AG04450 (cell line): ENCODE data around the gene ACVR1B. TPM values are rescaled to one million over a fixed set of nuclear protein-coding genes. Genes with fewer than 3 reads are reported as not detected.

ENCODE experiments used
- CTCF ChIA-PET: fragments of 300-600, 350-600 bp; formaldehyde crosslinking; extraction: SDS; loops from one replicate; lab custom pipeline; 2022; ENCODE audit warnings: antibody characterized with exemption, inconsistent platforms; lab: Charles Lee
- POLR2A ChIA-PET: fragments of 350-600 bp; formaldehyde crosslinking; extraction: SDS; loops from one replicate; lab custom pipeline; 2021; ENCODE audit warnings: antibody characterized with exemption, inconsistent platforms; lab: Yijun Ruan, JAX
- DNase-seq: peaks from one replicate; pipeline ENCODE4 v3.0.0-alpha.2; 2011; ENCODE audit warnings: low read depth, low spot score
- H3K27ac ChIP-seq: one replicate; pipeline ENCODE4 v1.5.1; 2012; ENCODE audit warnings: low read depth, low read length, control low read depth
- H3K27me3 ChIP-seq: one replicate; pipeline ENCODE4 v1.6.0; 2012; ENCODE audit warnings: low read length; ENCODE audit not compliant: control insufficient read depth, insufficient read depth
- H3K4me3 ChIP-seq: 2 replicates; pipeline ENCODE4 v1.5.1; 2011; ENCODE audit warnings: mild to moderate bottlenecking, low read depth, low read length, control low read depth
- H3K9me3 ChIP-seq: 2 replicates; pipeline ENCODE4 v1.5.1; 2012; ENCODE audit warnings: low read length; ENCODE audit not compliant: control insufficient read depth, insufficient read depth
- polyA plus RNA-seq: library from polyadenylated mRNA; depleted of rRNA; stranded (reverse); fragments of >200 nt; gene quantifications from 2 replicates; pipeline ENCODE4 v1.2.3, GENCODE V29; 2011
- TF ChIP-seq, protein P1 (sequence below): IDR thresholded peaks from 2 replicates; pipeline ENCODE4 v1.5.1; 2011; ENCODE audit warnings: low read depth, low read length, control low read depth, inconsistent platforms

ACVR1B gene
- polyA plus RNA-seq, 1 experiment: 16.4 TPM

DNA sequence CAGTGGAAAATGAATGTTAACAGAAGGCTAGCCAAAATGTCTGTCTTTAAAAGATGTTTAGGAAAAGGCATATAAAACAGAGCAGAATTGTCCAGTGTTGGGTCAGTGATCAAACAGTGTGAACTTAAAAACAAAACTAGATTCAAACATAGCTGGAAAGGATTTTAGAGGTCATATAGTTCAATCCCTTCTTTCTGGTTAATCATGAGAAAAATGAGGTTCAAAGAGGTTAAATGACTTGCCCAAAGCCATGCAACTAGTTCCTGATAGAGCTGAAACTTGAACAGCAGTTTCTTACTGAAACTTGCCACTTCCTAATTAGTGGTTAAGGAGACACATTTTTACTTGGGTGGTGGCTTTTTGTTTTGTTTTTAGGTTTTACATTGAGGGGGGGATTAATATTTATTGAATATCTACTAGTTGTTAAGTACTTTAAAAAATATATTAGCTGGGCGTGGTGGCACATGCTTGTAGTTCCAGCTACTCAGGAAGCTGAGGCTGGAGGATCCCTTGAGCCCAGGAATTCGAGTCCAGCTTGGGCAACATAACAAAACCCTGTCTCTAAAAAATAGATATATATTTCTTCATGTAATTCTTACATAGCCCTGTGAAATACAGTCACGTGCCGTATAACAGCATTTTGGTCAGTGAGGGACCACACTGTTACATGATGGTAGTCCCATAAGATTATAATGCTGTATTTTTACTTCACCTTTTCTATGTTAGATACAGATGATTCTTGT, 20.4 kb downstream of the ACVR1B start:
- ChIA-PET CTCF (interaction anchor here (0.8 to 3.2 kb wide), 8 partner anchors 9 to 78 kb away, joined by 4 to 24 read pairs (median 9); no protein-coding TSS in a partner anchor), POLR2A (no interaction called here)
- Histone ChIP-seq H3K27me3 (no peaks in the 10 kb centered on the region), H3K4me3 (no peak overlapping the region), H3K27ac (no peak overlapping the region), H3K9me3 (no peaks in the 10 kb centered on the region)
- no peak for DNase-seq
- TF ChIP-seq, protein P1, sequence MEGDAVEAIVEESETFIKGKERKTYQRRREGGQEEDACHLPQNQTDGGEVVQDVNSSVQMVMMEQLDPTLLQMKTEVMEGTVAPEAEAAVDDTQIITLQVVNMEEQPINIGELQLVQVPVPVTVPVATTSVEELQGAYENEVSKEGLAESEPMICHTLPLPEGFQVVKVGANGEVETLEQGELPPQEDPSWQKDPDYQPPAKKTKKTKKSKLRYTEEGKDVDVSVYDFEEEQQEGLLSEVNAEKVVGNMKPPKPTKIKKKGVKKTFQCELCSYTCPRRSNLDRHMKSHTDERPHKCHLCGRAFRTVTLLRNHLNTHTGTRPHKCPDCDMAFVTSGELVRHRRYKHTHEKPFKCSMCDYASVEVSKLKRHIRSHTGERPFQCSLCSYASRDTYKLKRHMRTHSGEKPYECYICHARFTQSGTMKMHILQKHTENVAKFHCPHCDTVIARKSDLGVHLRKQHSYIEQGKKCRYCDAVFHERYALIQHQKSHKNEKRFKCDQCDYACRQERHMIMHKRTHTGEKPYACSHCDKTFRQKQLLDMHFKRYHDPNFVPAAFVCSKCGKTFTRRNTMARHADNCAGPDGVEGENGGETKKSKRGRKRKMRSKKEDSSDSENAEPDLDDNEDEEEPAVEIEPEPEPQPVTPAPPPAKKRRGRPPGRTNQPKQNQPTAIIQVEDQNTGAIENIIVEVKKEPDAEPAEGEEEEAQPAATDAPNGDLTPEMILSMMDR: no peak

DNA sequence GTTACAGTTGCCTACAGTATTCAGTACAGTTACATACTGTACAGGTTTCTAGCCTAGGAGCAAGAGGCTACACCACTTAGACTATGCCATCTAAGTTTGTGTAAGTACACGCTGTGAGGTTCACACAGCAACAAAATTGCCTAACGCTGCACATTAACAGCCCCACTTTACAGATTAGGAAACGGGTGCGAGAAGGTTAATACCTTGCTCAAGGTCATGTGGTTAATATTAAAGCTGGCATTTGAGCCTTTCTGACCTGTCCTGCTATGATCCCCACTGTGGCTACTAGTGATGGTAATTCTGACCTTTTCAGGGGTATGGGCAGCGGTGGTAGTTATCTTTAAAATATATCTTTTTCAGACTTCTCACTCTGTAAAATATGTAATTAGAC, 20.9 kb downstream of the ACVR1B start:
- H3K27ac ChIP-seq: no peak overlapping the region

DNA sequence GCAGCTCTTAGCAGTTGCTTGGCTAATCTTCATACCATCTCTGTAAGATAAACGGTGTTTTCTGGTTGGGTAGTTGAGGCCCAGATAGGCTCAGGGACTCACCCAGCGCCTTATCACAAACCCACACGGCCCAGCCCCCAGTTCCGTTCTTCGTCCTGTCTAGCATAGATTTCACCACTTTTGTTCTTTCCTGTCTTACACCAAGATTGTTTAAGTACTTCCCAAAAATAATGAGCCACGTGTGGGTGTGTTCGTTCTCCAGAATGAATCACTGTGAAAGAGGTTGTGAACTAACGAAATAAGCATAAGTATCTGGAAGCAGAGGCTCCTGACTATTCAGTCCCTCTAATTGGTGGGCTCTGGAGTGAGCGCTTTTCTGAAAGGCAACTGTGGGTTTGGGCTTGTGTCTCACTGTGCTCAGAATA, 21.4 kb downstream of the ACVR1B start:
- DNase-seq: no peak
- POLR2A ChIA-PET: no interaction called here
- Histone ChIP-seq H3K27me3 (no peaks in the 10 kb centered on the region), H3K27ac (no peak overlapping the region), H3K4me3 (no peak overlapping the region), H3K9me3 (no peaks in the 10 kb centered on the region)
- CTCF ChIA-PET: interaction anchor here (1.4 to 3.2 kb wide), 2 partner anchors 50 to 52 kb away, joined by 4 to 17 read pairs; no protein-coding TSS in a partner anchor
- TF ChIP-seq, protein P1: no peak

More for the DNA sequence above, 20.9 kb downstream of the ACVR1B start:
- ChIA-PET POLR2A (no interaction called here), CTCF (interaction anchor here (1.4 to 3.2 kb wide), 5 partner anchors 9 to 78 kb away, joined by 4 to 17 read pairs (median 13); no protein-coding TSS in a partner anchor)
- TF ChIP-seq, protein P1: no peak
- Histone ChIP-seq H3K9me3 (no peaks in the 10 kb centered on the region), H3K4me3 (no peak overlapping the region), H3K27me3 (no peaks in the 10 kb centered on the region)
- no peak for DNase-seq

DNA sequence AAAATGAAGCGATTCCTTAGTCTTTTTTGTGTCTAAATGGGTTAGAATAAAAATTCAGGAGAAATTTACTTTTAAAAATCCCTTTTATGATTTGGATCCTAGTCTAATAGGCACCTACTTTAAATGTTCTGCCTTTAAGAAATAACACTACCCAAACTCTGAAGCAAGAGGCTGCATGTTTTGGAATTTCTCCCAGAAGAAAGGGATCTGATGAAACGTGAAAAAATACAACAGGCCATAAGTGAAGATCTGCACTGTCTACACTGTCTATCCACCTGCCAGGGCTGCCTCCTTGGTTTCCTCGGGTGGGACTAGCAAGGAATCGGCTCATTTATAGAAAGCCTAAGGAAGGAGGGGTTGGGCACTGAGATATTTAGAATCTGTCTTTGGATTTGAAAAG, 22.1 kb downstream of the ACVR1B start:
- no peak for DNase-seq
- TF ChIP-seq, protein P1: no peak
- Histone ChIP-seq H3K4me3 (no peak overlapping the region), H3K27me3 (no peaks in the 10 kb centered on the region), H3K9me3 (no peaks in the 10 kb centered on the region), H3K27ac (no peak overlapping the region)
- ChIA-PET POLR2A (no interaction called here), CTCF (no interaction called here)

DNA sequence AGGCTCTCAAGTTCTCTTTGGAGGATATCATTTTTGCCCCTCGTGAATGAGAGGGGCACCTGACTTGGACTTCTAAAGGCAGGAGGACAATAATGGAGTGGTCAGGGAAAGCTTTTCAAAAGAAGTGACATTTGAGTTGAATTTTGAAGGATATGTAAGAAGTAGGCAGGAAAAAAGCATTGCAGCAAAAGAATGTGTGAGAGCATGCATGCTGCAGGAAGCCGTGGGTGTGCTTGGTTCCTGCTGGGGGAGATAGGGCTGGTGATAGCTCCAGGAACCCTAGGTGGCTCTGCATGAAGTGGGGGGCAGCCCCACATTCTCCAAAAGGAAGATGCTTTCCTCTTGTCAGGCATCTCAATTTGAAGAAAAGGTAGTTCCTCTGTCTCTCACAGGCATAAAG, 23.1 kb downstream of the ACVR1B start:
- no peak overlapping the region for H3K4me3 ChIP-seq
- no peaks in the 10 kb centered on the region for H3K9me3 ChIP-seq
- H3K27me3 ChIP-seq: no peaks in the 10 kb centered on the region
- no peak overlapping the region for H3K27ac ChIP-seq
- TF ChIP-seq, protein P1: no peak
- POLR2A ChIA-PET: no interaction called here
- CTCF ChIA-PET: interaction anchor here (1.0 to 1.4 kb wide), 3 partner anchors 51 to 554 kb away, joined by 3 to 6 read pairs (median 3); no protein-coding TSS in a partner anchor
- no peak for DNase-seq
